ENCODE results near the gene NLK. TPM values are rescaled to one million over a fixed set of nuclear protein-coding genes. Genes with fewer than 3 reads are reported as not detected.

The NLK gene
- total RNA-seq, 1 donor from 2014 or later = 17.5 TPM

DNA sequence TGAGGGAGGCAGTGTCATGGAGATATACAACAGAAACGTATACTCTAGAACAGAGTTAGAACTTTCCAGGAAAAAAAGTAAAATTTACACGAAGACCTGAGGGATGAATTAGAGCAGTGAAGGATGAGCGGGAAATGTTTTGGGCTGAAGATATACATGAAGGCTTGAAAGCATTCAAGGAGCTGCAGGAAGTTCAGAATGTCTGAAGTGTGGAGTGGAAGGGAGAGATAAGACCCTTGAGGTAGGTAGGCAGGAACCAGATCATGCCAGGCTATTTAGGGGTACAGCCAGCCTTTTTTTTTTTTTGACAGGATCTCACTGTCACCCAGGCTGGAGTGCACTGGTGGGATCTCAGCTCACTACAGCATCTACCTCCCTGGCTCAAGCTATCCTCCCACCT is 3.2 kb upstream of the NLK start:
- DNase-seq (ENCODE audit: extremely low spot score, unreplicated experiment) = no peak
- Mint-ChIP-seq H3K27ac (ENCODE audit: unreplicated experiment) (no peak overlapping the region), H3K9me3 (ENCODE audit: unreplicated experiment) (peaks cover 3% of the 10 kb centered on the region), H3K36me3 (ENCODE audit: unreplicated experiment) (no peaks in the 10 kb centered on the region), H3K4me3 (ENCODE audit: unreplicated experiment) (no peak overlapping the region), H3K4me1 (ENCODE audit: unreplicated experiment) (peaks cover 35% of the 10 kb centered on the region), H3K27me3 (ENCODE audit: unreplicated experiment) (no peaks in the 10 kb centered on the region)
- TF ChIP-seq, protein P1, sequence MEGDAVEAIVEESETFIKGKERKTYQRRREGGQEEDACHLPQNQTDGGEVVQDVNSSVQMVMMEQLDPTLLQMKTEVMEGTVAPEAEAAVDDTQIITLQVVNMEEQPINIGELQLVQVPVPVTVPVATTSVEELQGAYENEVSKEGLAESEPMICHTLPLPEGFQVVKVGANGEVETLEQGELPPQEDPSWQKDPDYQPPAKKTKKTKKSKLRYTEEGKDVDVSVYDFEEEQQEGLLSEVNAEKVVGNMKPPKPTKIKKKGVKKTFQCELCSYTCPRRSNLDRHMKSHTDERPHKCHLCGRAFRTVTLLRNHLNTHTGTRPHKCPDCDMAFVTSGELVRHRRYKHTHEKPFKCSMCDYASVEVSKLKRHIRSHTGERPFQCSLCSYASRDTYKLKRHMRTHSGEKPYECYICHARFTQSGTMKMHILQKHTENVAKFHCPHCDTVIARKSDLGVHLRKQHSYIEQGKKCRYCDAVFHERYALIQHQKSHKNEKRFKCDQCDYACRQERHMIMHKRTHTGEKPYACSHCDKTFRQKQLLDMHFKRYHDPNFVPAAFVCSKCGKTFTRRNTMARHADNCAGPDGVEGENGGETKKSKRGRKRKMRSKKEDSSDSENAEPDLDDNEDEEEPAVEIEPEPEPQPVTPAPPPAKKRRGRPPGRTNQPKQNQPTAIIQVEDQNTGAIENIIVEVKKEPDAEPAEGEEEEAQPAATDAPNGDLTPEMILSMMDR (IDR thresholded peaks at IDR 0.05) = no peak

DNA sequence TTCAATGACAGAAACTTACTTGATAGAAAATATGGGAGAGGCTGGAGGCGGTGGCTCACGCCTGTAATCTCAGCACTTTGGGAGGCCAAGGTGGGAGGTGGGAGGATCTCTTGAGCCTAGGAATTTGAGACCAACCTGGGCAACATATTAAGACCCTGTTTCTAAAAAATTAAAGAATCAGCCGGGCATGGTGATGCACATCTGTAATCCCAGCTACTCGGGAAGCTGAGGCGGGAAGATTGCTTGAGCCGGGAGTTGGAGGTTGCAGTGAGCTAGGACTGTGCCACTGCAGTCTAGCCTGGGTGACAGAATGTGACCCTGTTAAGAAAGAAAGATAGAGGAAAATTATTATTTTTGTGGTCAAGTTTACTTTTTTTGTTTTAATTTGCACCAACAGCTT is 2.1 kb upstream of the NLK start:
- Mint-ChIP-seq H3K4me3 (ENCODE audit: unreplicated experiment) (peak overlapping the region; percentile 76), H3K27ac (ENCODE audit: unreplicated experiment) (peak overlapping the region; percentile 81), H3K27me3 (ENCODE audit: unreplicated experiment) (no peaks in the 10 kb centered on the region), H3K36me3 (ENCODE audit: unreplicated experiment) (no peaks in the 10 kb centered on the region), H3K4me1 (ENCODE audit: unreplicated experiment) (peaks cover 41% of the 10 kb centered on the region), H3K9me3 (ENCODE audit: unreplicated experiment) (peaks cover 3% of the 10 kb centered on the region)
- TF ChIP-seq, protein P1 (IDR thresholded peaks at IDR 0.05) = no peak
- no peak for DNase-seq (ENCODE audit: extremely low spot score, unreplicated experiment)

DNA sequence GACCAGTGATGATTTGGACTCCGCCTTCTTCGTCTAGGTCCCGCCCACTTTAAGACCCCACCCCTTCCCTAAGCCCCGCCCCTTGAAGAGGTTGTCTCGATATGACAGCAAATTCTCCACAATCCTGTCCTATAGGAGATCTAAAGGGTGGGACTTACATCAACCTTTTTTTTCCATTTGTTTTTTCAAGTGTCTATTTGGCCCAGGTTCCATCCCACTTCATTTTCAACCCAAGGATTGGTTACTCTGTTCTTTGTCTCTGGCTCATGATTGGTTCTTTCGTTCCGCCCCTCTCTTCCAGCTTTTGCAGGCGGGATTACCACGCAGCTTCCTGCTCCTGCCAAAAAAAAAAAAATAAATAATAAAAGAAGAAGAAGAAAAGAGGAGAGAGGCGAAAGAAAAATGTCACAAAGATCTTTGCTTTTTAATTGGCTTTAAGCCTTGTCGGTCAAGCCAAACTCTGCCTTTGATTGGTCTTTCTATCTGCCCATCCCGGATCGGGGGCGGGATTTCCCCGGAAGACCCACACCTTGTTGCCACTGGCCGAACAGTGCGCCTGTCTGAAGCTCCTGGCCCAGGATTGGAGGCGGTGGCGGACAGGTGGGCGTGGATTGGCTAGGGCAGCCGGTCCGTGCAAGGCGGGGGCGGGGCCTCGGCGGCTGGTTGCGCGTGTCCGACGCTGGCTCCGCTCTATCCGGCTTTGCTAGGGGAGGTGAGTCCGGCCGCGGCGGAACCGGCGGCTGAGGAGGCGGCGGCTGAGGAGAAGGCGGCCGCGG is 1.2 kb upstream of the NLK start:
- TF ChIP-seq, protein P1 (IDR thresholded peaks at IDR 0.05) = no peak
- Mint-ChIP-seq H3K36me3 (ENCODE audit: unreplicated experiment) (no peaks in the 10 kb centered on the region), H3K27me3 (ENCODE audit: unreplicated experiment) (no peaks in the 10 kb centered on the region), H3K4me3 (ENCODE audit: unreplicated experiment) (peak overlapping the region; percentile 76), H3K27ac (ENCODE audit: unreplicated experiment) (peak overlapping the region; percentile 81), H3K4me1 (ENCODE audit: unreplicated experiment) (peaks cover 49% of the 10 kb centered on the region), H3K9me3 (ENCODE audit: unreplicated experiment) (peaks cover 3% of the 10 kb centered on the region)
- DNase-seq (ENCODE audit: extremely low spot score, unreplicated experiment) = peak; percentile 100

DNA sequence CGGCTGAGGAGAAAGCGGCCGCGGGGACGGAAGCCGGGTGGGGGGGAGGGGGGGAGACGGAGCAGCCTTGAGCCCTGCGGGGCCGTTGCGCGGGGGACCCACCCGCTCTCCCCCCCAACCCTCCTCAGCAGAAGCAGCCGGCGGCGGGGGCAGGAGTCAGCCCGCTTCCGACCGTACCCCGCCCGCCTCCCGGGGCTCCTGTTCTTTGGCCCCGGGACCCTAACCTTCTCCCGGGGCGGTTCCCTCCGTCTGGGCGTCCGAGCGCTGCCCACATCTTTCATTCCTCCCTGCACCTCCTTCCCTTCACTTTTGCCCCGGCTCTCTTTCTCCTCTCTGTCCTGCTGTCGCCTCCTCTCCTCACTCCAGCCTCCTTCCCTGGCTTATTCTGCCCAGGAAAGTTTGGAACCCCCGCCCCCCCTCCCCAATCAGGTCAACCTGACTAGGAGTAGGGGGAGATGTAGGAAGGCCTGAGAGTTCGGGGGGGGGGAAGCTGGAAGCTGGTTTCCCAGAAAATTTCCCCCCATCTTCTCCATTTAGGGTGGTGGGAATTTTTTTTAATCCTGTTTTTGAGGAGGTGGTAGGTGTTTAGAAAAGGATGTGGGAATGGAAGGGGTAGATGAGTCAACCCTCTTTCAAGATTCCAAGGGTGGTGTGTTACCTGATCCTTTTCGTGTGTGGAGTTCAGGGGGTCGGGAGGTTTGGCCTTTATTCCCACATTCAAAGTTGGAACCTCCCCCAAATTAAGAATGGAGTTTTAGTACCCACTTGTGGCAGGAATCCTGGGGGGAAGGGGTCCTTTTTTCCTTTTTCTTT is 427 bp upstream of the NLK start:
- H3K4me3 Mint-ChIP-seq (ENCODE audit: unreplicated experiment) = peak overlapping the region; percentile 87
- peak overlapping the region; percentile 78 for H3K27ac Mint-ChIP-seq (ENCODE audit: unreplicated experiment)
- peaks cover 3% of the 10 kb centered on the region for H3K9me3 Mint-ChIP-seq (ENCODE audit: unreplicated experiment)
- TF ChIP-seq, protein P1 (IDR thresholded peaks at IDR 0.05) = no peak
- H3K36me3 Mint-ChIP-seq (ENCODE audit: unreplicated experiment) = peaks cover 3% of the 10 kb centered on the region
- no peaks in the 10 kb centered on the region for H3K27me3 Mint-ChIP-seq (ENCODE audit: unreplicated experiment)
- no peak for DNase-seq (ENCODE audit: extremely low spot score, unreplicated experiment)
- peaks cover 55% of the 10 kb centered on the region for H3K4me1 Mint-ChIP-seq (ENCODE audit: unreplicated experiment)

DNA sequence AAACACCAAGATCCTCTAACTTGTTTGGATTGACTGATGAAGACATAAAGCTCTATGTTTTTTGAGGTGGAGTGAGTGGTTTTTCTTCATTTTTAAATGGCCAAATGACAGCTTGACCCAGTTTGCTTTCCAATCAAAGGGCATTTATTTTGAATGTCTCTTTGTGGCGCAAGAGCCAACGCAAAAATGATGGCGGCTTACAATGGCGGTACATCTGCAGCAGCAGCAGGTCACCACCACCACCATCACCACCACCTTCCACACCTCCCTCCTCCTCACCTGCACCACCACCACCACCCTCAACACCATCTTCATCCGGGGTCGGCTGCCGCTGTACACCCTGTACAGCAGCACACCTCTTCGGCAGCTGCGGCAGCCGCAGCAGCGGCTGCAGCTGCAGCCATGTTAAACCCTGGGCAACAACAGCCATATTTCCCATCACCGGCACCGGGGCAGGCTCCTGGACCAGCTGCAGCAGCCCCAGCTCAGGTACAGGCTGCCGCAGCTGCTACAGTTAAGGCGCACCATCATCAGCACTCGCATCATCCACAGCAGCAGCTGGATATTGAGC is 329 bp downstream of the NLK start:
- peak overlapping the region; percentile 87 for H3K4me3 Mint-ChIP-seq (ENCODE audit: unreplicated experiment)
- H3K4me1 Mint-ChIP-seq (ENCODE audit: unreplicated experiment) = peaks cover 63% of the 10 kb centered on the region
- no peak for DNase-seq (ENCODE audit: extremely low spot score, unreplicated experiment)

More for the DNA sequence above, 329 bp downstream of the NLK start:
- H3K27ac Mint-ChIP-seq (ENCODE audit: unreplicated experiment) = peak overlapping the region; percentile 78
- peaks cover 3% of the 10 kb centered on the region for H3K36me3 Mint-ChIP-seq (ENCODE audit: unreplicated experiment)
- TF ChIP-seq, protein P1 (IDR thresholded peaks at IDR 0.05) = no peak
- no peaks in the 10 kb centered on the region for H3K27me3 Mint-ChIP-seq (ENCODE audit: unreplicated experiment)
- H3K9me3 Mint-ChIP-seq (ENCODE audit: unreplicated experiment) = peaks cover 3% of the 10 kb centered on the region
